HAP-1 (cell line): Measurements from ENCODE around the gene LRRC31.
A peak's percentile ranks its signal among the peaks of the same experiment; 100 is the strongest.

Experiments used
- DNase-seq, 2 experiments: peaks; one replicate each; pipeline ENCODE4 v3.0.0-alpha.2; 2016 to 2020; ENCODE audit warnings: low spot score in 2 of 2
- H3K27me3 ChIP-seq: fragments of 250-450 bp; sonication (Bioruptor Pico); 2 replicates; pipeline ENCODE4 v1.5.1; 2020; ENCODE audit warnings: low read depth, mild to moderate bottlenecking, moderate library complexity
- H3K36me3 ChIP-seq: fragments of 250-450 bp; sonication (Bioruptor Pico); replicated peaks from 2 replicates; pipeline ENCODE4 v1.5.1; 2020; ENCODE audit warnings: mild to moderate bottlenecking
- H3K4me1 ChIP-seq: fragments of 250-450 bp; sonication (Bioruptor Pico); 2 replicates; pipeline ENCODE4 v1.5.1; 2020; ENCODE audit warnings: mild to moderate bottlenecking
- H3K4me3 ChIP-seq: fragments of 250-450 bp; sonication (Bioruptor Pico); 2 replicates; pipeline ENCODE4 v1.5.1; 2020; ENCODE audit warnings: mild to moderate bottlenecking, moderate library complexity
- H3K9me3 ChIP-seq: fragments of 250-450 bp; sonication (Bioruptor Pico); 2 replicates; pipeline ENCODE4 v1.5.1; 2020; ENCODE audit warnings: mild to moderate bottlenecking, moderate library complexity
- in situ Hi-C: fragments of 300-500 bp; cut with MboI; formaldehyde crosslinking; loops from 3 replicates; pipeline ENCODE4 v1.14.3; 2020; ENCODE audit warnings: low sequenced_read_pairs, inconsistent platforms, mixed read lengths

Gene LRRC31

DNA sequence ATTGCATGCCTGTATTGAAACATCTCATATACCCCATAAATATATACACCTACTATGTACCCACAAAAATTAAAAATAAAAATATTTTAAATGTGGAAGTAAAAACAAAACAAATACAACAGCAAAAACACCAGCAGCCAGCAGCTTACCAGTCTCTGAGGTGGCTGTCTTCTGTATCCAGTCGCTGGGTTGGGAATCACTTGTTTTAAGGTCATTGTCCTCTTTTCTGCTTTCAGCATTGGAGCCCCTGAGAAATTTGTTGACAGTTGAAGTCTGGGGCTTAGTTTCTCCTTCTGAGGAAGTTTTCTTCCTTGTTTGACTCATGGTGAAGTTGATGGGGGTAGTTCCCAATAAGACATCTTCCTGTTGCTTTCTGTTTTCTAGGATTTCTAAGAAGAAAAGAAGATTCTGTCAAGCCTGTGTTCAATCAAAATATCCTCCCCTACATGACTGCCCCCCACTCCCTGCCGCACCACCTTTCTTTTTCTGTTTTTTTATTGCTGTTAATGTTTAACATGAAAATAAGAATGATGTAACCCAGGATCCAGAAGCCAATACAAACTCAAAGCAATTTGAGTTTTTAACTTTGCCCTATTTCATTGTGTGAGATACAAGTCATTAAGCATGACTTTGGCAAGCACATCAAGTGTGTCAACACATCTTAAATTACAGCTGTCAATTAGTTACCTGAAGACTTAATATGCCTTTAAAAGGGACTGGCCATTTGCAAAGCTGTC is at the start of gene LRRC31:
LRRC31 (minus strand) TSS at position 452 of the 737 bp plus-strand sequence; CDS start at position 324, 128 bp downstream.
- in situ Hi-C loops = no loop called here
- DNase-seq = peak; percentile 55 to 86
- Histone ChIP-seq H3K27me3 (no peaks in the 10 kb centered on the region), H3K4me1 (peaks cover 32% of the 10 kb centered on the region), H3K9me3 (no peaks in the 10 kb centered on the region), H3K36me3 (no peaks in the 10 kb centered on the region), H3K4me3 (no peak within 1 kb of the TSS; the same call in 1 of the 2 replicates)

GRCh38 chr3:169914321-169914720 is 44.6 kb upstream of the LRRC31 start:
- no peaks in the 10 kb centered on the region for H3K36me3 ChIP-seq
- DNase-seq = no peak
- in situ Hi-C loops = no loop called here

GRCh38 chr3:169913323-169913722 is 43.6 kb upstream of the LRRC31 start:
- H3K4me1 ChIP-seq = no peaks in the 10 kb centered on the region
- no peaks in the 10 kb centered on the region for H3K9me3 ChIP-seq

More at GRCh38 chr3:169914321-169914720, 44.6 kb upstream of the LRRC31 start:
- H3K4me1 ChIP-seq = no peaks in the 10 kb centered on the region
- H3K27me3 ChIP-seq = no peaks in the 10 kb centered on the region
- no peaks in the 10 kb centered on the region for H3K9me3 ChIP-seq
- H3K4me3 ChIP-seq = no peak overlapping the region

DNA sequence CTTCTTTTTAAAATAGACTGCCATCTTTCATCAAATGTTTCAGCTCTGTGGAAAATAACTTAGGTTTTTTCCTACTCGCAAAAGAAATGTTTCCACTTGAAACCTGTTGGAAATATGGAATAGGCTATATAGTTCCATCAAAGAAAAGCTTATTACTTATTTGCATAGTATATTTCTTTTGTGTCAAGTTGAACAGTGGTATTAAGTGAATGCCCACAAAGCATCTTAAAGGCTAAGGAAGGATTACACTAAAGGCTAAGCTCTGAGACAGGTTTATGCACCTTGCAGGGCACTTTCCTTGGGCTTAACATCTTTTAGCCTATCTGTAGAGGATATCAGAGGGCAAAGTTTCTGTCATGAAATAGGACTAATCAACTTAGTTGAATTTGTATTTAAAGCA is 41.5 kb upstream of the LRRC31 start, which contains the start of gene SAMD7:
SAMD7 (plus strand) TSS at position 301 of the 400 bp plus-strand sequence. CDS start 7,927 bp downstream, outside the sequence.
- Histone ChIP-seq H3K36me3 (no peaks in the 10 kb centered on the region), H3K4me1 (peaks cover 6% of the 10 kb centered on the region), H3K27me3 (no peaks in the 10 kb centered on the region), H3K9me3 (no peaks in the 10 kb centered on the region), H3K4me3 (no peak within 1 kb of the TSS)
- in situ Hi-C loops = no loop called here
- DNase-seq = no peak

More at GRCh38 chr3:169913323-169913722, 43.6 kb upstream of the LRRC31 start:
- no peaks in the 10 kb centered on the region for H3K27me3 ChIP-seq
- no peak overlapping the region for H3K4me3 ChIP-seq
- no peak for DNase-seq
- in situ Hi-C loops = no loop called here
- H3K36me3 ChIP-seq = no peaks in the 10 kb centered on the region

DNA sequence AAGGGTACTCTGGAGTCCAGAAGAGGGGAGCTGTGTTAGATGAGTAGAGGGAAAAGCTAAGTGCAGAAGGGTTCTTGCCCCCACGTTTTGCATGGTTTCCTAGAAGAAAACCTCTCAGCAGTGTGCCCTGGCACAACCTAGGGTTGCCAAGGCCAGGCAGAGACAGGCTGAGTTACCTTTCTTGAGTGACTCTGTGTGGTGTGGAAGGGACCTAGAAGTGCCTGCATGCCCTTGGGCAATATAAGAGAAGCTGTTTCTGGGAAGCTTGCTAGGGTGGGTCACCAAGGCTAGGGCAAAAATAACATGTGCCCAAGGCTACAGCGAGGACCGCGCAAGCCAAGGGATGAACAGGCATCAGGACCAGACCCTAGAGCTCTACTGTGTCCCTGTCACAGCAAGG is 38.2 kb upstream of the LRRC31 start:
- in situ Hi-C loops = no loop called here
- Histone ChIP-seq H3K4me1 (peaks cover 14% of the 10 kb centered on the region), H3K36me3 (no peaks in the 10 kb centered on the region), H3K9me3 (no peaks in the 10 kb centered on the region), H3K4me3 (no peak overlapping the region), H3K27me3 (no peaks in the 10 kb centered on the region)
- no peak for DNase-seq

- in situ Hi-C loops = no loop called here
- Histone ChIP-seq H3K27me3 (no peaks in the 10 kb centered on the region), H3K36me3 (no peaks in the 10 kb centered on the region), H3K4me3 (no peak overlapping the region), H3K4me1 (peaks cover 14% of the 10 kb centered on the region), H3K9me3 (no peaks in the 10 kb centered on the region)
- no peak for DNase-seq
Measured at GRCh38 chr3:169907476-169907875, 37.7 kb upstream of the LRRC31 start.

DNA sequence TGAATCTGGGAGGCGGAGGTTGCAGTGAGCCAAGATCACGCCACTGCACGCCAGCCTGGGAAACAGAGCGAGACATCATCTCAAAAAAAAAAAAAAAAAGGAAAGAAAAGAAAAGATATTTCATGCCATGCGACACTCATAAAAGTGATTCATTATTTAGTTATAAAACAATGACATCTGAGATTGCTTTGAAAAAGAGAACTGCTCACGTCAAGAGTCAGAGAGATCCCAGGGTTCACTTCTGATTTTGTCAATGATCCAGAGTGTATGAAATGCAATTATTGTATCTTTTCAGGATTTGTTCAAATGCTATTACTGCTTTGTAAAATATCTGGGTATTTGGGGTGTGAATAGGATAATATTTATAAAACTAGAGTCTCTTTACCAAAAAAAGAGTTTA is 35.7 kb upstream of the LRRC31 start:
- Histone ChIP-seq H3K4me3 (no peak overlapping the region), H3K36me3 (no peaks in the 10 kb centered on the region), H3K27me3 (no peaks in the 10 kb centered on the region), H3K9me3 (peaks cover 10% of the 10 kb centered on the region), H3K4me1 (peaks cover 14% of the 10 kb centered on the region)
- DNase-seq = no peak
- in situ Hi-C loops = no loop called here

DNA sequence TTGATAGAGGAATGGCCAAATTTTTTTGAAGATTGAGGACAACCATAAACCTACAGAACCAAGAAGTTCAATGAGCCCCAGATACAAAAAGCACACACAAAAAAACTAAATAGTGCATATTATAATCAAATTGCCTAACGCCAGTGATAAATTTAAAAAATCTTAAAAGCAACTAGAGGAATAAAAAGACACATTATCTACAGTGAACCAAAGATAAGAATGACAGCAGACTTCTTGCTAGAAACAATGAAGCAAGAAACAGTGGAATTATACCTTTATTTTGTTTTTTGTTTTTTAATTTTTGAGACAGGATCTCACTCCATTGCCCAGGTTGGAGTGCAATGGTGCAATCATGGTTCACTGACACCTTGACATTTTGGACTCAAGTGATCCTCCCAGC is 31.7 kb upstream of the LRRC31 start:
- no peaks in the 10 kb centered on the region for H3K27me3 ChIP-seq
- in situ Hi-C loops = no loop called here

GRCh38 chr3:169897284-169897683 is 27.5 kb upstream of the LRRC31 start:
- in situ Hi-C loops = no loop called here
- DNase-seq = no peak
- Histone ChIP-seq H3K27me3 (no peaks in the 10 kb centered on the region), H3K9me3 (peaks cover 10% of the 10 kb centered on the region), H3K4me3 (no peak overlapping the region), H3K36me3 (no peaks in the 10 kb centered on the region), H3K4me1 (no peaks in the 10 kb centered on the region)

More for the DNA sequence above, 31.7 kb upstream of the LRRC31 start:
- DNase-seq = no peak
- H3K36me3 ChIP-seq = no peaks in the 10 kb centered on the region
- H3K4me3 ChIP-seq = no peak overlapping the region
- peaks cover 10% of the 10 kb centered on the region for H3K9me3 ChIP-seq
- H3K4me1 ChIP-seq = peaks cover 11% of the 10 kb centered on the region

DNA sequence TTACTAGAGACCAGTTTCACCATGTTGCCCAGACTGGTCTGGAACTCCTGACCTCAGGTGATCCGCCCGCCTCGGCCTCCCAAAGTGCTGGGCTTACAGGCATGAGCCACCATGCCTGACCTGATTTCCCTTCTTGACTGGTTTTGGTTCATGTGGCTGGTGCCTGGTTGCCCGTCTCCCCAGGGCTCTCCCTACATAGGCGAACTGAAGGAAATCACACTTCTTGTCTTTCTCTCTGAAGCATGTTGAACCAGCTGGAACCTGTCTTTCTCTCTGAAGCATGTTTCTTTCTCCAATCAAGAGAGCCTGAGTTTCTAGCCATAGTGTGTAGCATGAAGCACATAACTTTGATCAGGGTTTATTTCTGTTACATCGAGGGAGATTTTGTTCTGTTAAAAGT is 25.3 kb upstream of the LRRC31 start:
- in situ Hi-C loops = no loop called here
- H3K36me3 ChIP-seq = no peaks in the 10 kb centered on the region
- no peaks in the 10 kb centered on the region for H3K27me3 ChIP-seq
- no peak for DNase-seq
- no peaks in the 10 kb centered on the region for H3K9me3 ChIP-seq
- peaks cover 8% of the 10 kb centered on the region for H3K4me1 ChIP-seq
- H3K4me3 ChIP-seq = no peak overlapping the region

GRCh38 chr3:169894110-169894509 is 24.4 kb upstream of the LRRC31 start:
- H3K36me3 ChIP-seq = no peaks in the 10 kb centered on the region
- H3K27me3 ChIP-seq = no peaks in the 10 kb centered on the region
- H3K4me1 ChIP-seq = peaks cover 8% of the 10 kb centered on the region
- H3K9me3 ChIP-seq = no peaks in the 10 kb centered on the region
- H3K4me3 ChIP-seq = no peak overlapping the region
- no peak for DNase-seq
- in situ Hi-C loops = no loop called here

DNA sequence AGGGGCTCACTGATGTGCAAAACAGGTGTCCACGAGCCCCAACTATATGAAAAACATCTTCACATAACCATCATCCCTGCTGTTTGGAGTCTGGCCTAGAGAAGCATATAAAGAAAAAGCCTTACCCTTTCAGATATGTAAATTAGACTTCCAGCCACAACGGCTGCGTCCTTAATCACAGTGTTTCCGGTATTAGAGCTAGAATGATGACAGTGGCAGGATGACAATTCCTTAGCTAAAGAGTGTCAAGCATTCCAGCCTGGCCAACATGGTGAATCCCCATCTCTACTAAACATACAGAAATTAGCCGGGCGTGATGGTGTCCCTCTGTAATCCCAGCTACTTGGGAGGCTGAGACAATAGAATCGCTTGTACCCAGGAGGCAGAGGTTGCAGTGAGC is 22.2 kb upstream of the LRRC31 start:
- no peak overlapping the region for H3K4me3 ChIP-seq
- no peaks in the 10 kb centered on the region for H3K36me3 ChIP-seq
- DNase-seq = peak; percentile 42
- in situ Hi-C loops = no loop called here
- peaks cover 14% of the 10 kb centered on the region for H3K4me1 ChIP-seq
- no peaks in the 10 kb centered on the region for H3K9me3 ChIP-seq
- H3K27me3 ChIP-seq = no peaks in the 10 kb centered on the region

- Histone ChIP-seq H3K9me3 (no peaks in the 10 kb centered on the region), H3K4me1 (peaks cover 22% of the 10 kb centered on the region), H3K36me3 (no peaks in the 10 kb centered on the region), H3K4me3 (no peak overlapping the region), H3K27me3 (no peaks in the 10 kb centered on the region)
- in situ Hi-C loops = no loop called here
- no peak for DNase-seq
Measured at GRCh38 chr3:169886671-169887070, 16.9 kb upstream of the LRRC31 start.

- peaks cover 6% of the 10 kb centered on the region for H3K4me1 ChIP-seq
- in situ Hi-C loops = no loop called here
- H3K9me3 ChIP-seq = no peaks in the 10 kb centered on the region
- H3K4me3 ChIP-seq = no peak overlapping the region
- no peak for DNase-seq
- no peaks in the 10 kb centered on the region for H3K36me3 ChIP-seq
- no peaks in the 10 kb centered on the region for H3K27me3 ChIP-seq
Measured at GRCh38 chr3:169880576-169881250, 11.0 kb upstream of the LRRC31 start.
